ENCODE measurements around the gene DIO1.

The DIO1 gene

DNA sequence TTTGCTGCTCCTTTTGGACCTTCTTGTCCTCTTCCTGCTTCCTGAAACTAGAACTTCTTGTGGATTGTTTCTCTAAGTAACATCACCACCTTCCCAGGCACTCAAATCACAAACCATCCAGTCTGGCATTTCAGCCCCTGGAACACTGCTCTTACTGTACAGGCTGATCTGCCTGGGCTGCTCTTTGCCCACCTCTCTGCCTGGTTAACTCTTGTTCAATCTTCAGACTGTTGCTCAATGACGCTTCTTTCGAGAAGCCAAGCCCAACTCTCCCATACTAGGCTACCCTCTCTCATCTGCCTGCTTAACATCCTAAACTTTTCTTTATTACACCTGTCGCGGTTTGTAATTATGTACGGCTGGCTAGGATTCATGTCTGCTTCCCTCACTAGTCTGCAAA lies 657 bp downstream of the DIO1 start:
- DNase-seq (ENCODE audit: low read depth in 2 of 2), result no peak

DNA sequence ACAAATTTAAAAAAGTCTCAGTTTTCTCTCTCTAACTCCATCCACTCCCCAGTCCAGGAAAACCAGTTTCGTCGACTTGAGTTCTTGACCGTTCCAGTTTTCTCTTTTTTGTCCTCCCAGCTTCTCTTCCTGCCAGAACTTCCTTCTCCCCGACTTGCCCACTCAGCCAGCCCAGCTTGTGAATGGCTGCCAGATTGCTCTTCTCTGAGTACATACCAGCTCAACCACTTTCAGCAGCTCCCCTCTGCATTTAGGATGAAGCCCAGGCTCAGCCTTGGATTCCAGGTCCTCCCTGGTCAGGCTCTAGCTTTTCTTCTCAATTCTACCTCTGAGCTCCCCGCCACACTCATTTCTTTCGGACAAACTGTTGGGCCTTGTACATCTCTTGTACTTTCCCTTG lies 1.4 kb downstream of the DIO1 start:
- no peak for DNase-seq (ENCODE audit: low read depth in 2 of 2)

DNA sequence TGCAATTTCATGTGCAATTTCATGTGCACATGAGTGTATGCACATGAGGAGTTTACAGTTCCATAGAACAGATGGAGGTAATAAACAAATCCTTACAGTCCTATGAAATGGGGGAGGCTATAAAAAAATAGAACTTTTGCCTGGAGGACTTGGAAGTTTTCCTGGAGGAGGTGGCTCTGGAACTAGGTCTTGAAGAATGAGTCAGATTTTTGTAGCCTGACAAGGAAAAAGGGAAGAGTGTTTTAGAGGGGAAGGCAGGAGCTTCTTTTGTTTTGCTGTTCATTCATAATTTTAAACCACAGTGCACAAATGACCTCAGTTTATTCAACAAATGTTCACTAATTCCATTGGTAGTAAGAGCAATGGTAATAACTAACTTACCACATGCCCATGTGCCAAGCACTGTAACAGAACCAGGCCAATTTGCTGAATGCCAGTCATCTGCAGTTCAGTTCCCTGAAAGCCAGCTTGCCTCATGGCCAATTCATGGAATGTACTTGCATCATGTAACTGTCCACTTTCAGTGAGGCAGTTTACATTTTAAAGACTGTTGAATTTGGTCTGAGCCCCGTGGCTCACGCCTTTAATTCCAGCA lies 2.7 kb downstream of the DIO1 start:
- DNase-seq (ENCODE audit: low read depth in 2 of 2), result no peak

DNA sequence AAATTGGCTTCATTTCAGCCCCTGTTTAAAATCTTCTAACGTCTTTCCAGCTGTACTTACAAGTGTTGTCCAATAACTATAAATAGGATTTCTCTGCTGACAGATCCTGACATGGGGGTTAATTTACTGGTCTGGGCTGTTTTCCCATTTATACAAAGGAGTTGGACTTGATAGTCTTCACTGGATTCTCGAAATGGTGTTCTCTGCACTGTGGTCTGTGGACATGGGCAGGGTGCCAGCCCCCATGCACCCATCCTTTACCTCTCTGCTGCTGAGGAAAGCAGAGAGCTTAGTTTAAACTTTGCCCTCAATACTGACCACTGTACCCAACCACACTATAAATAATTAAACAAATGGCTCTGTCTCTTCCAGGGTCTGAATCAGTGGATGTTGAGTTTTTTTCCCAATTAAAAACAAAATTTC lies 5.2 kb downstream of the DIO1 start:
- DNase-seq (ENCODE audit: low read depth in 2 of 2), result no peak

DNA sequence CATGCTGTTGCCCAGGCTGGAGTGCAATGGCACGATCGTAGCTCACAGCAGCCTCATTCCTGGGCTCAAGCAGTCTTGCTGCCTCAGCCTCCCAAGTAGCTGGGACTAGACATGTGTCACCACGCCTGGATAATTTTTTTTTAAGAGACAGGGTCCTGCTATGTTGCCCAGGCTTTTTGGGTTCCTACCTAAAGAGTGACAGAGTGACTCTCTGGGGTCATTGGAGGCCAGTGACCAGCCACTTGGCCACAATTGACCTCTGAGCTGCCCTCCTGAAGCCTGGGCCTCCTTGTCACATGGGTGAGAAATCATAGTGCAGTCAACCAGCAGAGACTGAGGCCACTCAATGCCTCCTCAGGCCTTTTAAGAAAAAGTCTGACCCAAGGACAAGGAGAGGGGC lies 5.7 kb downstream of the DIO1 start:
- DNase-seq (ENCODE audit: low read depth in 2 of 2), result no peak

DNA sequence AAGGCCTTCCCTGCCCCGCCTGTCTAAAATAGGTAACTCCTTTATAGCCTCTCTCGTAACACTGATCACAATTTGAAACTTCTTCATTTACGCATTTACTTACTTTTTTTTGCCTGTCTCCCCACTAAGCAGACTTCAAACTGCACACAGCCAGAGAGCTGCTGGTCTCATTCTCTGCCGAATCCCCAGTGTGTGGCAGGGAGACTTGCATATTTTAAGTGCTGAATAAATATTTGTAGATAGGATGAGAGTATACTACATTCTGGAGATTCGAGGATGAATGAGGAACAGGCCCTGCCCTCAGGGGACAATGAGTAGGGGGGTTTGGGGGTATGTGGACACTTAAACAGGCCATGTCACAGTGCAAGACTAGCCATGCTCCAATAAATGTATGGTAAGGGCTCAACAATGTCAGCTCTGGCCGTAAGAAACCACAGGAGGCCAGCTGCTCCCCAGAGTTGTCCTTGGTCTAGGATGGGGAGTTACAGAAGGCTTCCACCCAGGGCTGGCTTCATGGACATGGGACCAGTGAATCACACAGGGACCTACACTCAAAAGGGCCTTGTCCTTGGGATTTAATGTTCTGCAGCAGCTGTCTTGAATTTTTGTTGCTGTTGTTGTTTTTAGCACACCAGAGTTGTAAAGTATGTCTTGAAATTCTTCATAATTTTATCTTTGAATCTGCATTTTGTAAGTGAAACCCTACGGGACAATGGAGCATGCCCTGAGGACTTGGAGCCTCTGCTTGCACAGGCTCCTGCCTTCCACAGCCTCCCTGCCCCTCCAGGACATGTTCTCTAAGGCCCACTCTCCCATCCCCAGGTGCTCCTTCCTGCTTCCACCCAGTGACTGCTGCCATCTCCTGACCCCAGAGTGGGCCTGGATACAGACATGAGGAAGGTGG lies 8.5 kb downstream of the DIO1 start:
- DNase-seq (ENCODE audit: low read depth in 2 of 2), result no peak

DNA sequence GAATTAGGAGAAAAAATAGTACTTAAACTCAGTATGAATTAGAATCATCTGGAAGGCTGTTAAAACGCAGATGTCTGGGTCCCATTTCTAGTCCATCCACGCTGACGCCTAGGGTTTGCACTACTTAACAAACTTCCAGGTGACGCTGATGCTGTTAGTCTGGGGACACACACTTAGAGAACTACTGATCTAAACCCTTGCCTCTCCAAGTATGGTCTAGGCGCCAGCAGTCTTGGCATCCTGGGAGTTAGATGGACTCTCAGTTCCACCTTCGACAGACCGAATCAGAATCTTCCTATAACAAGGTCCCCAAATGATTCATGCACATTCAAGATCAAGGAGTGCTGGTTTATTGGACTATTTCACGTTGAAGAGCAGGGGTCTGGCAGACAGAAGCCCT lies 11.5 kb downstream of the DIO1 start:
- DNase-seq (ENCODE audit: low read depth in 2 of 2), result no peak

DNA sequence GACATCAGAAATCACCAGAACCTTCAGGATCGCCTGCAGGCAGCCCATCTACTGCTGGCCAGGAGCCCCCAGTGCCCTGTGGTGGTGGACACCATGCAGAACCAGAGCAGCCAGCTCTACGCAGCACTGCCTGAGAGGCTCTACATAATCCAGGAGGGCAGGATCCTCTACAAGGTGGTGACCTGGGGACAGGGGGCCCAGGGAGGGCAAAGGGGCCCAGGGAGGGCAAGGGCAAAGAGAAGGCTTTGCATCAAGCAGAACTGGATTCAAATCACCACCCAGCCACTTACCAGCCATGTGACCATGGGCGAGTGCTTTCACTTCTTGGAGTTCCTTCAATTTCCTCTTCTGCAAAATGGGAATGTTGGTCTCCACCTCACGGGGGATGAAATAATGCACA lies 12.1 kb downstream of the DIO1 start:
- no peak for DNase-seq (ENCODE audit: low read depth in 2 of 2)

DNA sequence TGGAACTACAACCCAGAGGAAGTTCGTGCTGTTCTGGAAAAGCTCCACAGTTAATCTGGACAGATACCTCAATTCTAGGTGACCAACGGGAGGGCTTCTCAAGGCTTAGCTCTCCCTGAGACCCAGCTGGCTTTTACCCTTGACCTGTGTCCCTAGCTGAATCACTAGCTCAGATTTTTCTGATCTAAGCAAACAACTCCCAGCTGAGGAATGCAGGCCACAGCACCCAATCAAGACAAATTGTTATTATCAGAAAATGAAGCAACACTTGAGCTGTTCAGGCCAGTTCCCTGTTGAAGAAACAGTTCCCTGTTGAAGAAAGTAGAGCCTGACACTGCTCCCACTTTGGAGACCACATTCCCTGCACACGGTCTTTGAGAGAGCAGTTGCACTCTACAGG lies 16.0 kb downstream of the DIO1 start:
- no peak for DNase-seq (ENCODE audit: low read depth in 2 of 2)

DNA sequence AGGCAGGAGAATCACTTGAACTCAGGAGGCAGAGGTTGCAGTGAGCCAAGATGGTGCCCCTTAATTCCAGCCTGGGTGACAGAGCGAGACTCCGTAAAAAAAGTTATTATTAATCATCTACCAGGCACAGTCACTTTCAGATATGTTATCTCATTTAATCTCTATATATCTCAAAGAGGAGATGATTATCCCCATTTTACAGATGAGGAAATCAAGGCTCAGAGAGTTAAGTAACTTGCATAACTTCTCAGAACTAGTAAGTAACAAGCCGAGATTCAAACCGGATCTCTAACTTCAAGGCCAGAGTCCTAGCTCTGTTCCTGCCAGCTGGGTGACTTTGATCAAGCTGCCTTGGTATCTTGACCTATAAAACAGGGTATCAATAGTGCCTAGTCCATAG lies 17.5 kb downstream of the DIO1 start:
- no peak for DNase-seq (ENCODE audit: low read depth in 2 of 2)

DNA sequence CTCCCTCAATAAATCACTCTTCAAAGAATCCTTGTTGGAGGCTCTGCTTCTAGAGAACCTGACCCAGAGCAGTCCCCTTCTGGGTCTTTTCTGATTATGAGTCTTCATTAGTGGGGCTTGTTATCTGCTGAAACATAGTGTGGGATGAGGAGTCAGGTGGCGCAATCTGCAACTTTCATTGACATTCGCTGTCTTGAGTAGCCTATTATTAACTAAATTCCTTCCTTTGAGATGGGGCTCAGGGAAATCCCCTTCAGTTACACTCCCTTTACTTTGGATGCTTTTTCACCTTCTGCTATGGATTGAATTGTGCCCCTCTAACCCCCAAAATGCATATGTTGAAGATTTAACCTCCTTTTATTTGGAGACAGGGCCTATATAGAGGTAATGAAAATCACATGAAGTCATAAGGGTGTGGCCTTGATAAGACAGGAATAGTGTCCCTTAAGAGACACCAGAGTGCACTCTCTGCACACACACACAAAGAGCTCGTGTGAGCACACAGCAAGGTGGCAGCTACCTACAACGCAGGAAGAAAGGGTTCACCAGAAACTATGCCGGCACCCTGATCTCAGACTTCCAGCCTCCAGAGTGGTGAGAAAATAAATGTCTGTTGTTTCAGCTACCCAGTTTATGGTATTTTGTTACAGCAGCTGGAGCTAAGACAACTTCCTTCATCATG lies 19.5 kb downstream of the DIO1 start:
- no peak for DNase-seq (ENCODE audit: low read depth in 2 of 2)

DNA sequence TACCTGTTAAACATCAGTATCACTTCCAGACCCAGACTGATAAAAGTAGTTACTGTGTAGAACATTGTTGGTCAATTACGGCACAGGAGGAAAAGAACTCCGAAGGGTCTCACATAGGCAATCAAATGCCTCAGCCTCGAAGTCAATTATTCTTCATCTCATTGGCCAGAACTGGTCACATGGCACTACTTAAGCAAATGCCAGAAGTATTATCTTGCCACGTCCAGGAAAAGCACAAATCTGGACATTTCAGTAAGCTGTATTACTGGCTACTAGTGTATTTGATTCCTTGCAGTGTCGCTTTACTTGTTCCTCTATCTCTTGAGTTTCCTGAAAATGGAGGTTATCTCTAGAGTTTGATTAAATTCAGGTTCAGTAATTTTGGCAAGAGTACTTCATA lies 24.4 kb downstream of the DIO1 start:
- no peak for DNase-seq (ENCODE audit: low read depth in 2 of 2)

DNA sequence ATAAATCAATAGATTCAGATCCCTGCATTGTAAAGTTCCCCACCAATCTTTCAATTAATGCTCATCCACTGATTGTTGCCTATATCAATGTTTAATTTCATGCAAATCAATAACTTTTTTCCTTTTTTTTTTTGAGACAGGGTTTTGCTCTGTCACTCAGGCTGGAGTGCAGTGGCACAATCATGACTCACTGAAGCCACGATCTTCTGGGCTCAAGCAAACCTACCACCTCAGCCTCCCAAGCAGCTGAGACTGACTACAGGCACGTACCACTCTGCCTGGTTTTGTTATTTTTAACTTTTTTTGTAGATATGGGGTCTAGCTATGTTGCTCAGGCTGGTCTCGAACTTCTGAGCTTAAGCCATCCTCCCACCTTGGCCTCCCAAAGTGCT lies 25.7 kb downstream of the DIO1 start:
- DNase-seq (ENCODE audit: low read depth in 2 of 2), result no peak

DNA sequence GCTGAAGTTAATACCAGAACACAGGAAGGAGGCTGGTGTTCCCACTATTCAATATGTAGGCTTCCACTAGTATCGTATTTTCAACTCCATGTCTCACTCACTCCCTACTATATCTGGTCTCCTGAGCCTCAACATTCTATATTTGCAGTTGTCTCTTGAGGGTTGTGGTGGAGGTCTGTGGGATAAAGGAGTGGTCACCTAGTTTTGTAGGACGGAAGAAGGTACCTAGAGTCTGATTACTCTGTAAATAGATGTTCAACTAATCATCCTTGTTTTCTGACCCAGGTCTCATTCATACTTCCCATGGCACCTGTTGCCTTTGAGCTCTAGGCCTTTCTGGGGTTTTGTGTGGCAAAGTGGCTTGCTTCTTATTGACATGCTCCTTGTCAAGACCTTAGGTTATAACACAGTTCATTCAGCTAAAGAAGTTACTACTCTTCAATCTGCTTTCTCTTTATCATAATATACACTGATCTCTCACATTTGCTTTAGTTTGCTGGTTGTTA lies 33.4 kb downstream of the DIO1 start:
- DNase-seq (ENCODE audit: low read depth in 2 of 2), result no peak

DNA sequence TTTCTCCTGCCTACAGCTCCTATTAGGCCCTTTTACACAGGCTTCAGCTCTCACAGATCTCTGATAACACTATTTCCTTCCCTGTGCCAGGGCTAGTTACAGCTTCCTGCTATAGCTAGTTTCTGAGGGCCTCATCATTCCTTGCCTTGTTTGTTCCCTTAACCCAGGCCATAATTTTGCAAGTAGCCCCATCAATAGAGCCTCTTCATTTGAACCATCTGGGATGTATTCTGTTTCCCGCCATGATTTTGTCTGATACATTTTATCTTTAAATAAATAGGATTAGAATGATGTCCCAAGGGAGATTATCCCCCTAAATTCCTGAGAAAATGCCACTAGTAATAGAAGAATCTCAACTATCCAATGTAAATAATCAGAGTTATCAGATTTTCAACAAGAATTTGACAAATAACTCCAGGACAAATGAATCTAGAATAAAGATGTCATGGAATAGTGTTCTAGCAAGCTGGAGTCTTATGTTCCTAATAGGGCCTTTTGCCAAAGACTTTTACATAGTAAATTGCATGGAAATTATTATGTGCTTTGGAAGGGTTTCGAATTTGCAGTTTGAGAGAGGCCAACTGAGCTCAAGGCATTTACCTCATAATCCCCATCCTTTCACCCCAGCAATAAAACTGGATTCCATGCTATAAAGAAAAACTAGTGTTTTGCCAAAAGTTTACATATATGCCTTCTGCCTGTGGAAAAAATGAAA lies 35.4 kb downstream of the DIO1 start:
- no peak for DNase-seq (ENCODE audit: low read depth in 2 of 2)

DNA sequence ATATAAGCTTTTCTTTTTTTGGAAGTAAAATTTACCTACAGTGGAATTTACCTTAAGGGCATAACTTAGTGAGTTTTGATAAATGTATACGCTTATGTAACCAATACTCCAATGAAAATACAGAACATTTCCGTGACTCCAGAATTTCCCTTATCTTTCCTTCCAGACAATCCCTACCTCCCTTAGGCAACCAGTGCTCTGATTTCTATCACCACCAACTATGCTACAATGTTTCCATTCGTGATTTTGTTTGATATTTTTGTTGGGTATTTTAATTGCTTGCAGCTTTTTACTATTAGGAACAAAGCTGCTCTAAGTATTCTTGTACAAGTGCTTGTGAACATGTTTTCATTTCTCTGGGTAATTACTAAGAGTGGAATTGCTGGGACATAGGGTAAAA lies 36.9 kb downstream of the DIO1 start:
- no peak for DNase-seq (ENCODE audit: low read depth in 2 of 2)

DNA sequence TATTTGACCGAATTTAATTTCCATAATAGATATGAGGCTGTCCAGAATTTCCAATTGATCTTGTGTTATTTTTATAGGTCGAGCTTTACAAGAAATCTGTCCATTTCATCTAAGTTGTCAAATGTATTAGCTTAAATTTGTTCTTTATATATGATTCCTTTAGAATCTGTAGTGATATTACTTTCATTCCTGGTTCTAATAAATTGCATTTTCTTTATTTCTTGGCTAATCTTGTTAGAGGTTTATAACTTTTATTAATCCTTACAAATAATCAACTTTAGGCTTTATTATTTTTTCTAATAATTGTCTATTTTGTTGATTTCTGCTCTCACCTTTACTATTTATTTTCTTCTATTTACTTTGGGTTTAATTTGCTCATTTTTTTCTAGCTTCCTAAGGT lies 37.5 kb downstream of the DIO1 start:
- no peak for DNase-seq (ENCODE audit: low read depth in 2 of 2)

DNA sequence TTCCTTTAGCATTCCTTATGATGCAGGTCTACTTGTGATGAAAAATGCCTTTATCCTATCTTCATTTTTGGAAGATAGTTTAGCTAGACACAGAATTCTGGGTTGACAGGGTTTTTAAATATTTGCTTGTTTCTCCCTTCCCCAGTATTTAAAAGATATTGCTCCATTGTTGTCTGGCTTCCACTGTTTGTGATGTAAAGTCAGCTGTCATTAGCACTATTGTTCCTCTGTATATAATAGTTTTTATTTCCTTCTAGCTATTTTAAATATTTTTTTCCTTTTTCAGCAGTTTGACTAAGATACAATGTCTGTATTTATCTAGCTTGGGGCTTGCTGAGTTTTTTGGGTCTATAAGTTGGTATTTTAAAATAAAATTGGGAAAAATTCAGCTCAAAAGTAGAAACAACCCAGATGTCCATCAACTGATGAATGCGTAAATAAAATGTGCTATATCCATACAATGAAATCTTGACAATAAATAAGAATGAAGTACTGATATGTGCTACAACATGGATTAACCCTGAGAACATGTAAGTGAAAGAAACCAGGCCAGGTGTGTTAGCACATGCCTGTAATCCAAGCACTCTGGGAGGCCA lies 40.3 kb downstream of the DIO1 start:
- no peak for DNase-seq (ENCODE audit: low read depth in 2 of 2)

DNA sequence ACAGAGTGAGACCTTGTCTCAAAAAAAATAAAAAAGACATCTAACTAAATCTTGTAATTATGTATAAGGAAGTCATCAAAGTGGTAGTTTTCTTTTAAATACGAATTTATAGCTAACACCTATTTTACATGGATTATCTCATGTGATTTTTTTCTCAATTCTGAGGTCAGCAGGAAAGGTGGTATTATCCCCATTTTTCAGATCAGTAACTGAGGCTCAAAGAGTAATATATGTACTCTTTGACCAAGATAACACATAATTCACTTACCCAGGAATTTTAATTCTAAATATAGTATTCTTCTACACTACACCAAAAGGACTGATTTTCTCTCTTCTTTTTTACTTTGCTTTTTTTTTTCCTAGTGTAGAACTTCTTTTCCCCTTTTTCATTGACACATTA lies 42.4 kb downstream of the DIO1 start:
- no peak for DNase-seq (ENCODE audit: low read depth in 2 of 2)

DNA sequence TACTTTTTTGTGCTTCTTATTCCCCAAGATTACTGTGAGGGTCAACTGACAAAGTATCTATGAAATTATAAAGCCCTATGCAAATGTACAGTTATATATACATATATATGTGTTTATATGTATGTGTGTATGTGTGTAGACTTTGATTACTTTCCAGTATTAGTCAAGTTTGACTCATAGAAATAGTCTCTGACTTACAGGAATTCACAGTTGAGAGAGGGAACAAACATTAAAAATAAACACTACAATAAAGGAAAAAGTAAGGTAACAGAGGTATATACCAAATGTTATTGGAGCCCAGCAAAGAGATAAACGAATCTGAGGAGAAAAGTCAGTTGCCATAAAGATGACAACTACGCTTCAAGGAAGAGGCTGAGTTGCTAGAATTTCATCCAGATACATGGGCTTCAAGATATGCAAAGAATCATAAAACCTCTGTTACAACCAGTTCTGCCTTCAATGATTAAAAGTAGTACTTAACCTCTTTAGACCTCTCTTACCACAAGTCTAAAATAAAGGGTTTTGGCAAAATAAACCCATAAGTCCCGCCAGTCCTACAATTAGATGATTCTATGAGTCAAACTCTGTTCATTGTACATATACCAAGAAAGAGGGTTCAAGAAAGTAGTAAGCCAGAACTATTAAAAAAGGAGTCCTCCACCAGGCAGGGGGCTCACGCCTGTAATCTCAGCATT lies 44.3 kb downstream of the DIO1 start:
- no peak for DNase-seq (ENCODE audit: low read depth in 2 of 2)
